GM03348 (cell line): Measurements from ENCODE around the gene RNF113B.

Experiments used
- DNase-seq: peaks from one replicate; pipeline ENCODE4 v3.0.0; 2012; ENCODE audit warnings: low spot score

RNF113B gene

GRCh38 chr13:98176777-98177608 is at the start of gene RNF113B:
TSS of gene RNF113B (minus strand) at chr13:98177269. CDS start at chr13:98177236, 33 bp downstream.
- DNase-seq, result no peak

- no peak for DNase-seq
Measured at GRCh38 chr13:98226496-98226895, 49.4 kb upstream of the RNF113B start.

- no peak for DNase-seq
Measured at GRCh38 chr13:98225036-98225940, 48.2 kb upstream of the RNF113B start.

GRCh38 chr13:98224557-98224956 is 47.5 kb upstream of the RNF113B start:
- no peak for DNase-seq

- no peak for DNase-seq
Measured at GRCh38 chr13:98223741-98224140, 46.7 kb upstream of the RNF113B start.

- DNase-seq, result no peak
Measured at GRCh38 chr13:98222816-98223215, 45.7 kb upstream of the RNF113B start.

GRCh38 chr13:98222081-98222554 is 45.0 kb upstream of the RNF113B start:
- DNase-seq, result peak; percentile 62

GRCh38 chr13:98221234-98221633 is 44.2 kb upstream of the RNF113B start:
- no peak for DNase-seq

- no peak for DNase-seq
Measured at GRCh38 chr13:98220271-98220791, 43.3 kb upstream of the RNF113B start.

GRCh38 chr13:98219685-98220084 is 42.6 kb upstream of the RNF113B start:
- DNase-seq, result no peak

- DNase-seq, result no peak
Measured at GRCh38 chr13:98217597-98217996, 40.5 kb upstream of the RNF113B start.

- DNase-seq, result no peak
Measured at GRCh38 chr13:98216711-98217285, 39.7 kb upstream of the RNF113B start.

GRCh38 chr13:98216135-98216565 is 39.1 kb upstream of the RNF113B start:
- peak; percentile 75 for DNase-seq

- DNase-seq, result no peak
Measured at GRCh38 chr13:98215508-98215907, 38.4 kb upstream of the RNF113B start.

- DNase-seq, result no peak
Measured at GRCh38 chr13:98214707-98215106, 37.6 kb upstream of the RNF113B start.

GRCh38 chr13:98214008-98214643 is 37.1 kb upstream of the RNF113B start:
- DNase-seq, result peak; percentile 54

- DNase-seq, result no peak
Measured at GRCh38 chr13:98213354-98213753, 36.3 kb upstream of the RNF113B start.

GRCh38 chr13:98212763-98213162 is 35.7 kb upstream of the RNF113B start:
- DNase-seq, result no peak

- DNase-seq, result no peak
Measured at GRCh38 chr13:98208606-98209005, 31.5 kb upstream of the RNF113B start.

- no peak for DNase-seq
Measured at GRCh38 chr13:98207416-98207815, 30.3 kb upstream of the RNF113B start.

GRCh38 chr13:98206946-98207345 is 29.9 kb upstream of the RNF113B start:
- peak; percentile 77 for DNase-seq

- DNase-seq, result no peak
Measured at GRCh38 chr13:98204546-98204945, 27.5 kb upstream of the RNF113B start.
